HEK293 (cell line): ENCODE measurements around the gene P2RY11.
A peak's percentile ranks its signal among the peaks of the same experiment; 100 is the strongest.

Experiments
- CTCF ChIA-PET: fragments of 350-600 bp; formaldehyde crosslinking; extraction: SDS; loops from one replicate; lab custom pipeline; 2021; ENCODE audit warnings: antibody characterized with exemption; lab: Yijun Ruan, JAX
- POLR2A ChIA-PET: fragments of 300-600 bp; formaldehyde crosslinking; extraction: SDS; loops from one replicate; lab custom pipeline; 2020; ENCODE audit warnings: antibody characterized with exemption, inconsistent platforms; lab: Yijun Ruan, JAX
- H3K27ac ChIP-seq: fragments of 200-500 bp; sonication (Bioruptor generic); 2 replicates; pipeline ENCODE4 v1.5.1; 2014; ENCODE audit warnings: low read depth, low read length, control low read depth, inconsistent platforms; ENCODE audit errors: extremely low read depth
- H3K36me3 ChIP-seq, 2 experiments: fragments of 200-500 bp in 1 of 2; sonication (Bioruptor generic) in 1 of 2; 1 replicate in 1 of 2; 2 replicates in 1 of 2; pipeline ENCODE4 v1.5.1; 2014 to 2017; ENCODE audit warnings: inconsistent platforms in 2 of 2, low read length in 2 of 2; ENCODE audit not compliant: control insufficient read depth in 2 of 2, insufficient read depth in 1 of 2
- H3K4me1 ChIP-seq: fragments of 200-500 bp; sonication (Bioruptor generic); 2 replicates; pipeline ENCODE4 v1.5.1; 2014; ENCODE audit warnings: mild to moderate bottlenecking, low read length, inconsistent platforms; ENCODE audit not compliant: control insufficient read depth, insufficient read depth
- H3K4me3 ChIP-seq: 2 replicates; pipeline ENCODE4 v1.5.1; 2011; ENCODE audit warnings: low read depth, mild to moderate bottlenecking, control low read depth, low read length, moderate library complexity
- H3K9me3 ChIP-seq: fragments of 200-500 bp; sonication (Bioruptor generic); 2 replicates; pipeline ENCODE4 v1.5.1; 2014; ENCODE audit warnings: low read depth, low read length, inconsistent platforms; ENCODE audit not compliant: control insufficient read depth, insufficient read depth
- BCL11B ChIP-seq: fragments of 450-650 bp; formaldehyde crosslinking; IDR thresholded peaks from 2 replicates; pipeline ENCODE4 v1.5.1; 2016; ENCODE audit warnings: low read depth, missing biosample characterization, missing genetic modification characterization
- EGR2 ChIP-seq: fragments of 450-650 bp; formaldehyde crosslinking; IDR thresholded peaks from 2 replicates; pipeline ENCODE4 v1.5.1; 2016; ENCODE audit warnings: low read depth, missing biosample characterization, missing genetic modification characterization
- HOXD13 ChIP-seq: sonication (generic); formaldehyde crosslinking; IDR thresholded peaks from 2 replicates; pipeline ENCODE4 v1.8.0; 2022; ENCODE audit warnings: missing genetic modification reagents, borderline replicate concordance
- MYNN ChIP-seq: fragments of 450-650 bp; formaldehyde crosslinking; IDR thresholded peaks from 2 replicates; pipeline ENCODE4 v1.5.1; 2016; ENCODE audit warnings: missing biosample characterization, missing genetic modification characterization, borderline replicate concordance
- MZF1 ChIP-seq: fragments of 450-650 bp; formaldehyde crosslinking; IDR thresholded peaks from 2 replicates; pipeline ENCODE4 v1.5.1; 2017; ENCODE audit warnings: missing biosample characterization, missing genetic modification characterization, borderline replicate concordance
- REPIN1 ChIP-seq: fragments of 450-650 bp; formaldehyde crosslinking; IDR thresholded peaks from 2 replicates; pipeline ENCODE4 v1.5.1; 2017; ENCODE audit warnings: missing biosample characterization, missing genetic modification characterization, low read depth
- ZBTB21 ChIP-seq: fragments of 450-650 bp; formaldehyde crosslinking; IDR thresholded peaks from 2 replicates; pipeline ENCODE4 v1.5.1; 2017; ENCODE audit warnings: missing biosample characterization, missing genetic modification characterization
- ZFHX2 ChIP-seq: fragments of 450-650 bp; formaldehyde crosslinking; conservative IDR thresholded peaks from 2 replicates; pipeline ENCODE4 v1.5.1; 2016; ENCODE audit warnings: missing biosample characterization, missing genetic modification characterization
- ZNF121 ChIP-seq: fragments of 450-650 bp; formaldehyde crosslinking; IDR thresholded peaks from 2 replicates; pipeline ENCODE4 v1.5.1; 2016; ENCODE audit warnings: missing biosample characterization, missing genetic modification characterization
- ZNF24 ChIP-seq: fragments of 450-650 bp; formaldehyde crosslinking; IDR thresholded peaks from 2 replicates; pipeline ENCODE4 v1.5.1; 2016; ENCODE audit warnings: missing biosample characterization, missing genetic modification characterization
- ZNF335 ChIP-seq: fragments of 450-650 bp; formaldehyde crosslinking; conservative IDR thresholded peaks from 2 replicates; pipeline ENCODE4 v1.5.1; 2016; ENCODE audit warnings: missing biosample characterization, missing genetic modification characterization
- ZNF341 ChIP-seq: fragments of 450-650 bp; formaldehyde crosslinking; IDR thresholded peaks from 2 replicates; pipeline ENCODE4; 2016; ENCODE audit warnings: low read depth, missing biosample characterization, missing genetic modification characterization
- ZNF354C ChIP-seq: fragments of 450-650 bp; formaldehyde crosslinking; IDR thresholded peaks from 2 replicates; pipeline ENCODE4 v1.5.1; 2016; ENCODE audit warnings: missing biosample characterization, missing genetic modification characterization, low read depth, borderline replicate concordance
- ZNF37A ChIP-seq: fragments of 450-650 bp; IDR thresholded peaks from 2 replicates; pipeline ENCODE4 v1.5.1; 2018; ENCODE audit warnings: missing biosample characterization, missing genetic modification characterization
- ZNF544 ChIP-seq: fragments of 450-650 bp; formaldehyde crosslinking; IDR thresholded peaks from 2 replicates; pipeline ENCODE4 v1.5.0; 2017; ENCODE audit warnings: missing biosample characterization, missing genetic modification characterization
- TF ChIP-seq, protein P1 (sequence below): fragments of 450-650 bp; formaldehyde crosslinking; IDR thresholded peaks from 2 replicates; pipeline ENCODE4 v1.5.1; 2016; ENCODE audit warnings: missing biosample characterization, missing genetic modification characterization, low read depth
- TF ChIP-seq, protein P2 (sequence below): fragments of 450-650 bp; formaldehyde crosslinking; IDR thresholded peaks from 2 replicates; pipeline ENCODE4 v1.5.1; 2016; ENCODE audit warnings: missing biosample characterization, missing genetic modification characterization
- TF ChIP-seq, protein P3 (sequence below): fragments of 450-650 bp; formaldehyde crosslinking; optimal IDR thresholded peaks from 2 replicates; pipeline ENCODE3; 2016; ENCODE audit warnings: missing biosample characterization, mild to moderate bottlenecking, missing genetic modification characterization
- TF ChIP-seq, protein P4 (sequence below): fragments of 450-650 bp; formaldehyde crosslinking; IDR thresholded peaks from 2 replicates; pipeline ENCODE4 v1.5.1; 2016; ENCODE audit warnings: missing biosample characterization, missing genetic modification characterization

P2RY11 gene

DNA sequence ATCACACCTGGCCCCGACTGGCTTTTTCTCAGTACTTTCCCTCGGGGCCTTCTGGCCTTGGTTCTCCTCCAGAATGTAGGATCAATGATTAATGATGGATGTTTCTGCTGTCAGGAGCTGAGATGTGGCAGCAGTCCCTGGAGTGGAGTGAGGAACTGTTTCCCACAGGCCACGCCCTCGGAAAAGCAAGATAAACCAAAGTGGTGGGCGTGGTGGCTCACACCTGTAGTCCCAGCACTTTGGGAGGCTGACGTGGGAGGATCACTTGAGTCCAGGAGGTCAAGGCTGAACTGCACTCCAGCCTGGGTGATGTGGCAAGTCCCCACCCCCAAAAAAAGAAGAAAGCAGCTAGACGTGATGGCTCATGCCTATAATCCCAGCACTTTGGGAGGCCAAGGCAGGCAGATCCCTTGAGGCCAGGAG, 32.5 kb upstream of the P2RY11 start:
- no peaks in the 10 kb centered on the region for H3K9me3 ChIP-seq
- TF ChIP-seq HOXD13 (CRISPR knock-in tag) (no peak), EGR2 (tag by site-specific recombination) (peak; percentile 81), ZNF341 (tag by site-specific recombination) (no peak), ZFHX2 (tag by site-specific recombination) (peak; percentile 67)
- TF ChIP-seq, protein P1, sequence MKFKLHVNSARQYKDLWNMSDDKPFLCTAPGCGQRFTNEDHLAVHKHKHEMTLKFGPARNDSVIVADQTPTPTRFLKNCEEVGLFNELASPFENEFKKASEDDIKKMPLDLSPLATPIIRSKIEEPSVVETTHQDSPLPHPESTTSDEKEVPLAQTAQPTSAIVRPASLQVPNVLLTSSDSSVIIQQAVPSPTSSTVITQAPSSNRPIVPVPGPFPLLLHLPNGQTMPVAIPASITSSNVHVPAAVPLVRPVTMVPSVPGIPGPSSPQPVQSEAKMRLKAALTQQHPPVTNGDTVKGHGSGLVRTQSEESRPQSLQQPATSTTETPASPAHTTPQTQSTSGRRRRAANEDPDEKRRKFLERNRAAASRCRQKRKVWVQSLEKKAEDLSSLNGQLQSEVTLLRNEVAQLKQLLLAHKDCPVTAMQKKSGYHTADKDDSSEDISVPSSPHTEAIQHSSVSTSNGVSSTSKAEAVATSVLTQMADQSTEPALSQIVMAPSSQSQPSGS (tag by site-specific recombination): no peak
- no peaks in the 10 kb centered on the region for H3K36me3 ChIP-seq
- ChIA-PET CTCF (interaction anchor here (0.6 kb wide), 1 partner anchor 85 kb away, joined by 4 read pairs; no protein-coding TSS in a partner anchor), POLR2A (interaction anchor here (0.5 kb wide), 1 partner anchor 18 kb away, joined by 4 read pairs; no protein-coding TSS in a partner anchor)
- no peak overlapping the region for H3K27ac ChIP-seq
- no peaks in the 10 kb centered on the region for H3K4me1 ChIP-seq
- no peak overlapping the region for H3K4me3 ChIP-seq

DNA sequence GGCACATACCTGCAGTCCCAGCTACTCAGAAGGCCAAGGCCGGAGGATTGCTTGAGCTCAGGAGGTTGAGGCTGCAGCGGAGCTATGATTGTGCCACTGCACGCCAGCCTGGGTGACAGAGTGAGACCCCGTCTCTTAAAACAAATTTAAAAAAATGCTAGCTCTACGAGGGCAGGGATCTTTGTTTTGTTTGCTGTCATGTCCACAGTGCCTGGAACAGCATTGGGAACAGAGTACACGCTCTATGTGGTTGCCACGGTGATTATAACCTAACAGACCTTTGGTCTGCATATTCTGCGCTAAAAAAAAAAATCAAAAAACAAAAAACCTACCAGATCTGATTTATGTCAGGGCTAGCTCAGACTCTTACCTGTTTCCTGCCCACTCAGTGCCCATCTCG, 27.6 kb upstream of the P2RY11 start:
- ChIA-PET CTCF (interaction anchor here (0.6 to 1.0 kb wide), 4 partner anchors 20 to 344 kb away, joined by 3 read pairs; no protein-coding TSS in a partner anchor), POLR2A (interaction anchor here (1.7 kb wide), 1 partner anchor 12 kb away, joined by 4 read pairs; no protein-coding TSS in a partner anchor)
- Histone ChIP-seq H3K4me1 (no peaks in the 10 kb centered on the region), H3K4me3 (no peak overlapping the region), H3K9me3 (no peaks in the 10 kb centered on the region), H3K36me3 (no peaks in the 10 kb centered on the region), H3K27ac (no peak overlapping the region)
- TF ChIP-seq BCL11B (tag by site-specific recombination): no peak
- TF ChIP-seq MZF1 (tag by site-specific recombination): peak; percentile 63; the same call in 1 of the 2 replicates

DNA sequence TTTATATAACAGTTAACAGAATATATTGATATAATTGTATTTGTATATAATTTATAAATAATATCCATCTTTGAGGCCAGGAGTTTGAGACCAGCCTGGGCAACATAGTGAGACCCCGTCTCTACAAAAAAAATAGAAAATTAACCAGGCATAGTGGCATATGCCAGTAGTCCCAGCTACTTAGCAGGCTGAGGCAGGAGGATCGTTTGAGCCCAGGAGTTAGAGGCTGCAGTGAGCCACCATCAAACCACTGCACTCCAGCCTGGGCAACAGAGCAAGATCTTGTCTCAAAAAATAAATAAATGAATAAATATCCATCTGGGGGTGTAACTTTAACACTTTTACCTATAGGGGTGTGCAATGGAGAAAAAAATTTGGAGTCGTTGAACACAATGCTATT, 26.7 kb upstream of the P2RY11 start:
- ChIA-PET POLR2A (interaction anchor here (1.7 kb wide), 1 partner anchor 11 kb away, joined by 4 read pairs; no protein-coding TSS in a partner anchor), CTCF (interaction anchor here (0.6 to 1.0 kb wide), 3 partner anchors 19 to 1435 kb away, joined by 3 read pairs; no protein-coding TSS in a partner anchor)
- H3K9me3 ChIP-seq: no peaks in the 10 kb centered on the region
- no peaks in the 10 kb centered on the region for H3K36me3 ChIP-seq
- no peaks in the 10 kb centered on the region for H3K4me1 ChIP-seq
- H3K27ac ChIP-seq: no peak overlapping the region
- no peak overlapping the region for H3K4me3 ChIP-seq
- TF ChIP-seq ZNF121 (tag by site-specific recombination) (peak; percentile 78), ZNF544 (tag by site-specific recombination) (no peak), ZNF354C (tag by site-specific recombination) (no peak)

DNA sequence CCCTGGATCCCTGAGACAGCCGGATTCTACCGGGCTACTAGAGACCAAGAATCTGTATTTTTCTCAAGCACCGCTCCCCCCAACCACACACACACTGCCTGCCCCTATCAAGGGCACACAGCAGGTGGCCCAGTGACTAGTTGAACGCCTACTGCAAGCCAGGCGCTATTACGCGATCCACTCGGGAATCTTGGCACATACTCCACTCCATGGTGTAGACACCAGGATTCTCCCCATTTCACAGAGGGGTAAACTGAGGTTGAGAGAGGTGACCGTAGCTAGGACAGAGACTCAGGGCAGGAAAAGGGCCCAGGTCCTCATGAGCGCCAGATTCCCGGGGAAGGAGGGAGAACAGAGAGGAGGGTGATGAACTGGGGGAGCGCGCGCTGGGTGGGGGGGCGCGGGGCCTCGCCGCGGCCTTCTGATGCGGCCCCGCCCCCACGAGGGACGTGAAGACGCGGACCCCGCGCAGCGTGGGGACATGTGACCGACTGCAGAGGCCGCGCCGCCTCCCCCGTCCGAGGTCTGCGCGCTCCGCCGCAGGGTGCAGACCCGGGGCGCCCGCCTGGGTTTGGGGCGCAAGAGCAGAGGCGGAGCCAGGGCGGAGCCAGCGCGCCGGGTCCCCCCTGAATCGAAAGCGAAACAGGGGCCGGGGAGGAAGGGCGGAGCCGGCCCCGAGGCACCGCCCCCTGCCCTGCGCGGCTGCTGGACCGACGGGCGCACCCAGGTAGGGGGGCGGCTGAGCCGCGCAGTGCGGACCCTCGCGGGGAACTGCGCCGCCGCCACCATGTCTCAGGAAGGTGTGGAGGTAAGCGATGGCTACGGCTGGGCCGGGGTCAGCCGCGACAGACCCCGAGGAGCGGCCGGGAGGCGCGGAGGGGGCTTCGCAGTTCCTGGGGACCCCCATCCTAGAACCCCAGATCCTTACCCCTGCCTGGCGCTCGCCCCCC, 25.6 kb upstream of the P2RY11 start, which contains the start of gene SHFL:
Gene SHFL (plus strand): TSS at position 677 of the 950 bp plus-strand sequence. CDS start 111 bp downstream, at position 788.
- ChIA-PET CTCF (no interaction called here), POLR2A (interaction anchor here (0.6 kb wide), 1 partner anchor 1621 kb away, joined by 5 read pairs; no protein-coding TSS in a partner anchor)
- Histone ChIP-seq H3K9me3 (no peaks in the 10 kb centered on the region), H3K4me3 (peak within 1 kb of the TSS; percentile 57), H3K27ac (no peak within 1 kb of the TSS; the same call in 1 of the 2 replicates), H3K4me1 (no peaks in the 10 kb centered on the region), H3K36me3 (no peaks in the 10 kb centered on the region)
- TF ChIP-seq, protein P2, sequence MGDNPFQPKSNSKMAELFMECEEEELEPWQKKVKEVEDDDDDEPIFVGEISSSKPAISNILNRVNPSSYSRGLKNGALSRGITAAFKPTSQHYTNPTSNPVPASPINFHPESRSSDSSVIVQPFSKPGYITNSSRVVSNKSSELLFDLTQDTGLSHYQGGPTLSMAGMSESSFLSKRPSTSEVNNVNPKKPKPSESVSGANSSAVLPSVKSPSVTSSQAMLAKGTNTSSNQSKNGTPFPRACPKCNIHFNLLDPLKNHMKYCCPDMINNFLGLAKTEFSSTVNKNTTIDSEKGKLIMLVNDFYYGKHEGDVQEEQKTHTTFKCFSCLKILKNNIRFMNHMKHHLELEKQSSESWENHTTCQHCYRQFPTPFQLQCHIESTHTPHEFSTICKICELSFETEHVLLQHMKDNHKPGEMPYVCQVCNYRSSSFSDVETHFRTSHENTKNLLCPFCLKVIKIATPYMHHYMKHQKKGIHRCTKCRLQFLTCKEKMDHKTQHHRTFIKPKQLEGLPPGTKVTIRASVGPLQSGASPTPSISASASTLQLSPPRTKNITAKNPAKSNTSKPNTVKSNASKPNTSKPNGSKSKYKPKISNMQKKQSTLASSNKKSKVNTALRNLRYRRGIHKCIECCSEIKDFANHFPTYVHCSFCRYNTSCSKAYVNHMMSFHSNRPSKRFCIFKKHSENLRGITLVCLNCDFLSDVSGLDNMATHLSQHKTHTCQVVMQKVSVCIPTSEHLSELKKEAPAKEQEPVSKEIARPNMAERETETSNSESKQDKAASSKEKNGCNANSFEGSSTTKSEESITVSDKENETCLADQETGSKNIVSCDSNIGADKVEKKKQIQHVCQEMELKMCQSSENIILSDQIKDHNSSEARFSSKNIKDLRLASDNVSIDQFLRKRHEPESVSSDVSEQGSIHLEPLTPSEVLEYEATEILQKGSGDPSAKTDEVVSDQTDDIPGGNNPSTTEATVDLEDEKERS (tag by site-specific recombination): peak; percentile 62; the same call in 1 of the 2 replicates
- TF ChIP-seq MYNN (tag by site-specific recombination): no peak
- no peak for TF ChIP-seq ZBTB21 (tag by site-specific recombination)
- no peak for TF ChIP-seq ZNF37A (tag by site-specific recombination)
- peak; percentile 67; the same call in 1 of the 2 replicates for TF ChIP-seq ZNF24
- TF ChIP-seq, protein P3, sequence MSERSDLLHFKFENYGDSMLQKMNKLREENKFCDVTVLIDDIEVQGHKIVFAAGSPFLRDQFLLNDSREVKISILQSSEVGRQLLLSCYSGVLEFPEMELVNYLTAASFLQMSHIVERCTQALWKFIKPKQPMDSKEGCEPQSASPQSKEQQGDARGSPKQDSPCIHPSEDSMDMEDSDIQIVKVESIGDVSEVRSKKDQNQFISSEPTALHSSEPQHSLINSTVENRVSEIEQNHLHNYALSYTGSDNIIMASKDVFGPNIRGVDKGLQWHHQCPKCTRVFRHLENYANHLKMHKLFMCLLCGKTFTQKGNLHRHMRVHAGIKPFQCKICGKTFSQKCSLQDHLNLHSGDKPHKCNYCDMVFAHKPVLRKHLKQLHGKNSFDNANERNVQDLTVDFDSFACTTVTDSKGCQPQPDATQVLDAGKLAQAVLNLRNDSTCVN: peak; percentile 46
- TF ChIP-seq, protein P4, sequence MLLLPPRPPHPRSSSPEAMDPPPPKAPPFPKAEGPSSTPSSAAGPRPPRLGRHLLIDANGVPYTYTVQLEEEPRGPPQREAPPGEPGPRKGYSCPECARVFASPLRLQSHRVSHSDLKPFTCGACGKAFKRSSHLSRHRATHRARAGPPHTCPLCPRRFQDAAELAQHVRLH (tag by site-specific recombination): peak; percentile 83
- TF ChIP-seq REPIN1 (tag by site-specific recombination): peak; percentile 43; the same call in 1 of the 2 replicates
- peak; percentile 45; the same call in 1 of the 2 replicates for TF ChIP-seq ZNF335 (tag by site-specific recombination)
